ENCODE measurements around the gene PCTP. TPM values are rescaled to one million over a fixed set of nuclear protein-coding genes. Genes with fewer than 3 reads are reported as not detected.

PCTP gene
- total RNA-seq, 2 experiments from 2014 or later, result 6.9 to 7.2 TPM

GRCh38 chr17:55717898-55718735, 32.7 kb upstream of the PCTP start:
- Mint-ChIP-seq H3K9me3 (no peaks in the 10 kb centered on the region), H3K27ac (no peak overlapping the region), H3K36me3 (ENCODE audit: low read depth) (no peaks in the 10 kb centered on the region), H3K4me1 (no peaks in the 10 kb centered on the region), H3K27me3 (peaks cover 17% of the 10 kb centered on the region), H3K4me3 (no peak overlapping the region)
- CTCF ChIA-PET, result interaction anchor here (0.5 to 7.6 kb wide), 17 partner anchors 9 to 195 kb away, joined by 3 to 35 read pairs (median 4); no protein-coding TSS in a partner anchor
- peak; percentile 65 for DNase-seq
- POLR2A ChIA-PET, result interaction anchor here (1.2 kb wide), 2 partner anchors 191 to 193 kb away, joined by 3 read pairs; no protein-coding TSS in a partner anchor

- H3K4me1 Mint-ChIP-seq, result no peaks in the 10 kb centered on the region
- no peaks in the 10 kb centered on the region for H3K36me3 Mint-ChIP-seq (ENCODE audit: low read depth)
- H3K9me3 Mint-ChIP-seq, result no peaks in the 10 kb centered on the region
- no peak overlapping the region for H3K4me3 Mint-ChIP-seq
- ChIA-PET POLR2A (no interaction called here), CTCF (interaction anchor here (0.6 to 7.6 kb wide), 3 partner anchors 13 to 194 kb away, joined by 3 to 35 read pairs (median 4); no protein-coding TSS in a partner anchor)
- no peak overlapping the region for H3K27ac Mint-ChIP-seq
- no peak for DNase-seq
- peaks cover 33% of the 10 kb centered on the region for H3K27me3 Mint-ChIP-seq
These were observed 29.7 kb upstream of the PCTP start for GRCh38 chr17:55720919-55721836.

GRCh38 chr17:55722016-55722736, 28.7 kb upstream of the PCTP start:
- ChIA-PET POLR2A (interaction anchor here (1.0 kb wide), 1 partner anchor 12 kb away, joined by 3 read pairs; no protein-coding TSS in a partner anchor), CTCF (interaction anchor here (1.9 to 7.6 kb wide), 2 partner anchors 12 to 195 kb away, joined by 4 to 35 read pairs; no protein-coding TSS in a partner anchor)
- H3K4me3 Mint-ChIP-seq, result no peak overlapping the region
- no peaks in the 10 kb centered on the region for H3K36me3 Mint-ChIP-seq (ENCODE audit: low read depth)
- DNase-seq, result no peak
- H3K27me3 Mint-ChIP-seq, result peaks cover 42% of the 10 kb centered on the region
- no peaks in the 10 kb centered on the region for H3K4me1 Mint-ChIP-seq
- H3K27ac Mint-ChIP-seq, result no peak overlapping the region
- H3K9me3 Mint-ChIP-seq, result no peaks in the 10 kb centered on the region

- no peaks in the 10 kb centered on the region for H3K36me3 Mint-ChIP-seq (ENCODE audit: low read depth)
These were observed 27.9 kb upstream of the PCTP start, which contains the start of gene TMEM100 for GRCh38 chr17:55722742-55723487. Gene TMEM100 (minus strand): TSS chr17:55722864. CDS start chr17:55721070, 1,794 bp downstream.

GRCh38 chr17:55723488-55723848, 27.4 kb upstream of the PCTP start:
- H3K4me1 Mint-ChIP-seq, result no peaks in the 10 kb centered on the region
- no peaks in the 10 kb centered on the region for H3K36me3 Mint-ChIP-seq (ENCODE audit: low read depth)
- no peak overlapping the region for H3K27ac Mint-ChIP-seq
- H3K4me3 Mint-ChIP-seq, result no peak overlapping the region
- POLR2A ChIA-PET, result interaction anchor here (1.0 kb wide), 1 partner anchor 11 kb away, joined by 3 read pairs; no protein-coding TSS in a partner anchor
- H3K27me3 Mint-ChIP-seq, result peaks cover 50% of the 10 kb centered on the region
- CTCF ChIA-PET, result no interaction called here
- no peak for DNase-seq
- H3K9me3 Mint-ChIP-seq, result no peaks in the 10 kb centered on the region

More at GRCh38 chr17:55722742-55723487, 27.9 kb upstream of the PCTP start, which contains the start of gene TMEM100:
- DNase-seq, result no peak
- H3K4me3 Mint-ChIP-seq, result no peak within 1 kb of the TSS
- ChIA-PET POLR2A (interaction anchor here (1.0 kb wide), 1 partner anchor 12 kb away, joined by 3 read pairs; no protein-coding TSS in a partner anchor), CTCF (interaction anchor here (1.9 to 7.6 kb wide), 2 partner anchors 12 to 196 kb away, joined by 4 to 35 read pairs; no protein-coding TSS in a partner anchor)
- no peaks in the 10 kb centered on the region for H3K4me1 Mint-ChIP-seq
- no peak within 1 kb of the TSS for H3K27ac Mint-ChIP-seq
- H3K9me3 Mint-ChIP-seq, result no peaks in the 10 kb centered on the region
- peaks cover 49% of the 10 kb centered on the region for H3K27me3 Mint-ChIP-seq

- POLR2A ChIA-PET, result no interaction called here
These were observed 24.4 kb upstream of the PCTP start for GRCh38 chr17:55726440-55726839.

GRCh38 chr17:55727275-55727674, 23.6 kb upstream of the PCTP start:
- Mint-ChIP-seq H3K27me3 (peaks cover 65% of the 10 kb centered on the region), H3K9me3 (no peaks in the 10 kb centered on the region), H3K4me3 (no peak overlapping the region), H3K36me3 (ENCODE audit: low read depth) (no peaks in the 10 kb centered on the region), H3K27ac (no peak overlapping the region), H3K4me1 (no peaks in the 10 kb centered on the region)
- no peak for DNase-seq
- ChIA-PET CTCF (interaction anchor here (1.1 kb wide), 1 partner anchor 9 kb away, joined by 4 read pairs; no protein-coding TSS in a partner anchor), POLR2A (no interaction called here)

More at GRCh38 chr17:55726440-55726839, 24.4 kb upstream of the PCTP start:
- H3K36me3 Mint-ChIP-seq (ENCODE audit: low read depth), result no peaks in the 10 kb centered on the region
- H3K27ac Mint-ChIP-seq, result no peak overlapping the region
- no peaks in the 10 kb centered on the region for H3K9me3 Mint-ChIP-seq
- CTCF ChIA-PET, result interaction anchor here (1.1 kb wide), 1 partner anchor 8 kb away, joined by 4 read pairs; no protein-coding TSS in a partner anchor
- no peak overlapping the region for H3K4me3 Mint-ChIP-seq
- H3K27me3 Mint-ChIP-seq, result peaks cover 63% of the 10 kb centered on the region
- H3K4me1 Mint-ChIP-seq, result no peaks in the 10 kb centered on the region
- no peak for DNase-seq

GRCh38 chr17:55727920-55728319, 22.9 kb upstream of the PCTP start:
- H3K9me3 Mint-ChIP-seq, result no peaks in the 10 kb centered on the region
- POLR2A ChIA-PET, result no interaction called here

GRCh38 chr17:55728361-55728760, 22.5 kb upstream of the PCTP start:
- Mint-ChIP-seq H3K4me3 (no peak overlapping the region), H3K9me3 (no peaks in the 10 kb centered on the region), H3K27ac (no peak overlapping the region), H3K36me3 (ENCODE audit: low read depth) (no peaks in the 10 kb centered on the region), H3K4me1 (no peaks in the 10 kb centered on the region), H3K27me3 (peaks cover 62% of the 10 kb centered on the region)
- POLR2A ChIA-PET, result no interaction called here
- no peak for DNase-seq
- CTCF ChIA-PET, result interaction anchor here (0.6 to 2.2 kb wide), 4 partner anchors 9 to 498 kb away, joined by 3 to 5 read pairs (median 3); no protein-coding TSS in a partner anchor

More at GRCh38 chr17:55727920-55728319, 22.9 kb upstream of the PCTP start:
- no peak for DNase-seq
- no peaks in the 10 kb centered on the region for H3K4me1 Mint-ChIP-seq
- peaks cover 64% of the 10 kb centered on the region for H3K27me3 Mint-ChIP-seq
- CTCF ChIA-PET, result interaction anchor here (1.0 to 2.2 kb wide), 3 partner anchors 9 to 201 kb away, joined by 3 to 5 read pairs (median 3); no protein-coding TSS in a partner anchor
- H3K4me3 Mint-ChIP-seq, result no peak overlapping the region
- no peaks in the 10 kb centered on the region for H3K36me3 Mint-ChIP-seq (ENCODE audit: low read depth)
- no peak overlapping the region for H3K27ac Mint-ChIP-seq

GRCh38 chr17:55728833-55729232, 22.0 kb upstream of the PCTP start:
- Mint-ChIP-seq H3K4me1 (peaks cover 1% of the 10 kb centered on the region), H3K9me3 (no peaks in the 10 kb centered on the region), H3K27me3 (peaks cover 61% of the 10 kb centered on the region), H3K36me3 (ENCODE audit: low read depth) (no peaks in the 10 kb centered on the region), H3K27ac (no peak overlapping the region), H3K4me3 (no peak overlapping the region)
- DNase-seq, result no peak
- ChIA-PET POLR2A (no interaction called here), CTCF (interaction anchor here (0.6 to 2.2 kb wide), 3 partner anchors 11 to 499 kb away, joined by 3 to 5 read pairs (median 3); no protein-coding TSS in a partner anchor)

- H3K27me3 Mint-ChIP-seq, result peaks cover 56% of the 10 kb centered on the region
- POLR2A ChIA-PET, result no interaction called here
These were observed 21.4 kb upstream of the PCTP start for GRCh38 chr17:55729484-55729883.

More at GRCh38 chr17:55729484-55729883, 21.4 kb upstream of the PCTP start:
- H3K36me3 Mint-ChIP-seq (ENCODE audit: low read depth), result no peaks in the 10 kb centered on the region
- no peak for DNase-seq
- H3K9me3 Mint-ChIP-seq, result no peaks in the 10 kb centered on the region
- H3K27ac Mint-ChIP-seq, result no peak overlapping the region
- H3K4me1 Mint-ChIP-seq, result peaks cover 7% of the 10 kb centered on the region
- CTCF ChIA-PET, result interaction anchor here (2.2 kb wide), 1 partner anchor 203 kb away, joined by 5 read pairs; no protein-coding TSS in a partner anchor
- H3K4me3 Mint-ChIP-seq, result no peak overlapping the region
